Naive B cell (primary cell): ENCODE data around the gene CTIF. TPM values are rescaled to one million over a fixed set of nuclear protein-coding genes. Genes with fewer than 3 reads are reported as not detected.

ENCODE experiments used
- ATAC-seq, 2 donors: fragments of 150-1000 bp; cut with Tn5 transposase; 2 replicates each; pipeline ENCODE4 v1.10.0; 2021; ENCODE audit warnings: low read depth in 2 of 2, mild to moderate bottlenecking in 2 of 2, moderate library complexity in 2 of 2
- DNase-seq: peaks from one replicate; pipeline ENCODE4 v3.0.0; 2022
- H3K27ac Mint-ChIP-seq, 6 donors: one replicate each; pipeline ENCODE4 v1.8.0; 2020 to 2022; ENCODE audit warnings: mild to moderate bottlenecking in 6 of 6, mixed read lengths in 6 of 6, moderate library complexity in 5 of 6, inconsistent platforms in 2 of 6
- H3K27me3 Mint-ChIP-seq, 3 donors: one replicate each; pipeline ENCODE4 v1.8.0; 2021 to 2022; ENCODE audit warnings: mixed read lengths in 3 of 3, mild to moderate bottlenecking in 1 of 3
- H3K36me3 Mint-ChIP-seq, 2 donors: one replicate each; pipeline ENCODE4 v1.8.0; 2020 to 2022; ENCODE audit warnings: mixed read lengths in 2 of 2, inconsistent platforms in 1 of 2, mild to moderate bottlenecking in 1 of 2
- H3K4me1 Mint-ChIP-seq, 3 donors: one replicate each; pipeline ENCODE4 v1.8.0; 2020 to 2022; ENCODE audit warnings: mixed read lengths in 3 of 3, inconsistent platforms in 1 of 3, mild to moderate bottlenecking in 1 of 3, moderate library complexity in 1 of 3
- H3K4me3 Mint-ChIP-seq, 8 donors: one replicate each; pipeline ENCODE4 v1.8.0; 2020 to 2022; ENCODE audit warnings: mild to moderate bottlenecking in 8 of 8, mixed read lengths in 8 of 8, moderate library complexity in 8 of 8, inconsistent platforms in 2 of 8
- H3K9me3 Mint-ChIP-seq, 7 donors: one replicate each; pipeline ENCODE4 v1.8.0; 2020 to 2022; ENCODE audit warnings: mixed read lengths in 7 of 7, mild to moderate bottlenecking in 5 of 7, inconsistent platforms in 2 of 7, moderate library complexity in 1 of 7
- polyA plus RNA-seq, 6 donors: library from polyadenylated mRNA; unstranded; fragments of 300-500 nt; fragmentation: Illumina TruSeq; gene quantifications; one replicate each; pipeline ENCODE4 v1.2.3, GENCODE V29; 2021; ENCODE audit warnings: low read depth in 6 of 6

Gene CTIF
- polyA plus RNA-seq, 6 donors from 2014 or later = 0.29 to 1.1 (median 0.66) TPM; not detected in 2

DNA sequence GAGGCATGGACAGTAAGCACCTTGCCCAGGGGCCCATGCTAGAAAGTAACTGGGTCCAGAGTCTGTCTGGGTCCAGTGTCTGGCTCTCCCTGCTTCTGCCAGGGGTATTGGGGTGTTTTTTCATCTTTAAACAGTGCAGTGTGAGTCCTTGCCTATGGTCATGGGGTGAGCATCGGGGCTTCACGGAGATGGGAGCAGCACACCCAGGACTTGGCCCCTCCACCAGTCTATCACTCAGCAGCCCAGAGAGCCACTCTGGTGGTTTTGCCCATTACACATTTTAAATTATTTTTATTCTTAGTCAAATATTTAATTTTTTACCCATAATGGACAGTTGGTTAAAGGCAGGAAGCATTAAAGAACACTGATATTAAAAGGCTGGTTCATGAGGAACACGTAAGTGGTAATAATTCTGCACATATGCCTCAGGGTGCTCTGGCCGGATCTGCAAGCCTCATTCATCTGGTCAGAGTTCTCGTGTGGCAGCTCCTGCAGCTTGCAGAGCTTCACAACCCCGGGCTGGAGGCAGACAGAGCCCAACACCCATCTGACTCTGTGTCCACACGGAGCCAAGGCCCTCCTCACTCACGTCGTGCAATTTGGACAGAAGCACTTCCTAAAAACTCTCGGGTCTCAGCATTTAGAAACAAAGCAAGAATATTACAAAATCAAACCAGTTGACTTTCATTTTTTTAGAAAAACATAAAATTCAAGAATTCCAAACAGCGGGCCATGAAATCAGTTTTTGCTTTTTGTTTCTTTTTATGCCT lies 204.1 kb downstream of the CTIF start:
- H3K36me3 Mint-ChIP-seq = no peaks in the 10 kb centered on the region
- H3K4me1 Mint-ChIP-seq = no peaks in the 10 kb centered on the region
- peak overlapping the region in 1 of 8 donors; percentile 66 for H3K4me3 Mint-ChIP-seq
- H3K27ac Mint-ChIP-seq = no peak overlapping the region
- no peak for DNase-seq
- H3K9me3 Mint-ChIP-seq = no peaks in the 10 kb centered on the region
- no peak for ATAC-seq
- no peaks in the 10 kb centered on the region for H3K27me3 Mint-ChIP-seq

DNA sequence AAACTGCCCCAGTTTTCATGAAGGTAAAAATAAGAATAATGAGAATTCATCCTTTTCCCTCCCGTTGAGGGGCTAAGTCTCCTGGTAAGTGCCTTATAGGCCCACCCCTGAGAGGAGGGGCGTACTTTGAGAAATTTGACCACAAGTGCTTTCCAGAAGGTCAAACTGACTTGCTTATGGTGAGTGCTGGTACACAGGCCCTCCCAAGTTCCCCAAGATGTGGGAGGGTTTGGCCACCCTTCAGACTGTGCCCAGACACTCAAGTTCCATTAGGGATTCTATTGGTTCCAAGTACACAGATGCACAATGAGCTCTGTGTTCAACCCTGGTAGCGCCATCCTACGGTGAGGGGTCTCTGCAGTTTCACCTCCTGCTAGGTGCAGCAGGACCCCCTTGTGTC lies 205.1 kb downstream of the CTIF start:
- no peaks in the 10 kb centered on the region for H3K27me3 Mint-ChIP-seq
- no peak overlapping the region for H3K4me3 Mint-ChIP-seq
- peak overlapping the region in 1 of 6 donors; percentile 21 for H3K27ac Mint-ChIP-seq
- no peaks in the 10 kb centered on the region for H3K4me1 Mint-ChIP-seq
- H3K36me3 Mint-ChIP-seq = no peaks in the 10 kb centered on the region
- ATAC-seq = no peak
- H3K9me3 Mint-ChIP-seq = no peaks in the 10 kb centered on the region
- DNase-seq = no peak

DNA sequence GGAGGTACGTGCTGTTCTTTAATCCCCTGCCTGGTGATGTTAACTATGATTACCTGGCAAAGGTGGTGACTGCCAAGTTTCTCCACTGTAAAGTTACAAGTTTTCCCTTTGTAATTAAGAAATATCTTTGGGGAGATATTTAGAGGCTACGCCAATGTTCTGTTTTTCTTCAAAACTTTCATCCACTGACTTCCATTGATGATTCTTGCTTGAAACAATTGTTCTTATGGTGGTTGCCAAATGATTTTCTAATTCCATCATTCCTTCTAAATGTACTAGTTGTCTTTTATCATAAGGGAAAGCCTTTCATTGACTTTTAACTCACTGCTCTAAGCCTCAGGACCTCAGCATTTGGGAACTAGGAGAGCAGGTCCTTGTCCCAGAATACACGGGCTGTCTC lies 206.5 kb downstream of the CTIF start:
- Mint-ChIP-seq H3K4me3 (no peak overlapping the region), H3K27me3 (no peaks in the 10 kb centered on the region), H3K9me3 (no peaks in the 10 kb centered on the region), H3K4me1 (no peaks in the 10 kb centered on the region), H3K36me3 (no peaks in the 10 kb centered on the region), H3K27ac (no peak overlapping the region)
- no peak for ATAC-seq
- no peak for DNase-seq

DNA sequence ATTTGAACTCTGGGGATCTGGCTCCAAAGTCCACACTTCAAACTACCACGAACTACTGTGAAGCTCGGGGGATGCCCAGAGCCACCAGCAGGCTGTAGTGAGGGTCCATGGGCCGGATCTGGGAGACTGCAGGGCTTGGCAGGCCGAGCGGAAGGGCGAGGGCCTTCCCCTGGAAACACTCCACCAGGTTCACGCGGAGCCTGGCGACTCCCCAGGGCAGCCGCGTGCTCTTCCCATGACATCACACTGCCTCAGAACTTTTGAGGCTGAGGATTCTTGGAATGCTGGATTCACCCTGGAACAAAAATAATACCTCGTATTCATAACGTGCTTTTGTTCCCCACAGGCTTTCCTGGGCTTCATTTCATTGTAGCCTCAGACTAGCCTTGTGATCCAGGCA lies 210.9 kb downstream of the CTIF start:
- Mint-ChIP-seq H3K4me3 (no peak overlapping the region), H3K27ac (no peak overlapping the region), H3K27me3 (no peaks in the 10 kb centered on the region), H3K36me3 (no peaks in the 10 kb centered on the region), H3K4me1 (peaks cover 0 to 3% (median 2%) of the 10 kb centered on the region in 3 donors), H3K9me3 (no peaks in the 10 kb centered on the region)
- DNase-seq = no peak
- ATAC-seq = no peak

DNA sequence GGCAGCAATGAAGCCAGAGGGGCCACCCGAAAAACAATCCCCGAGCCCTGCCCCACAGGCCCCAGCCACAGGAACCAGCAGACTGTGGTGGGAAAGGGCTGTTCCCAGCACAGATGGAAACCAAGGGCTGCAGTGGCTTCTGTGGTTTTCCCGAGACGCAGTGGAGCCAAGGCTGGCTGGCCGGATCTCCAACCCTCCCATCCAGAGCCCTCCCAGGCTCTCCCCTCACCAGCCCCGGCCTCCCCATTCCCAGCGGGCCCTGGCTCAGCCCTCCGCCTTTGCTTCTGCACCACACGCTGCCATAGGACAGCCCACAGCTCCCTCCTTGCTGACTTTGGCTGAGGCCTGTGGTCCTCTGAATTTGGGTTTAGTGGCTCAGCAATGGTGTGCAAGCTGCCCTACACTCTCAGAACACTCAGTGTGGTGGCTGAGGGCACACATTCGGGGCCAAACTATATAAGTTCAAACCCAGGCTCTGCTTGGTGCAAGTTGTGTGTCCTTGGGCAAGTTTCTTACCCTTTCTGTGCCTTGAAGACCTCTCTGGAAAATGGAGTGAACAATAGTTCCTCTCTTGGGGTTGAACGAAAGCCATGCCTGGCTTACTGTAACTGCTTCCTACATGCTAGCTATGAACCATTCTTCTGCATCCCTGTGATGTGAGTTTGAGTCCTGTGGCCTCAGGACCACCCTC lies 211.8 kb downstream of the CTIF start:
- DNase-seq = no peak
- H3K36me3 Mint-ChIP-seq = no peaks in the 10 kb centered on the region

DNA sequence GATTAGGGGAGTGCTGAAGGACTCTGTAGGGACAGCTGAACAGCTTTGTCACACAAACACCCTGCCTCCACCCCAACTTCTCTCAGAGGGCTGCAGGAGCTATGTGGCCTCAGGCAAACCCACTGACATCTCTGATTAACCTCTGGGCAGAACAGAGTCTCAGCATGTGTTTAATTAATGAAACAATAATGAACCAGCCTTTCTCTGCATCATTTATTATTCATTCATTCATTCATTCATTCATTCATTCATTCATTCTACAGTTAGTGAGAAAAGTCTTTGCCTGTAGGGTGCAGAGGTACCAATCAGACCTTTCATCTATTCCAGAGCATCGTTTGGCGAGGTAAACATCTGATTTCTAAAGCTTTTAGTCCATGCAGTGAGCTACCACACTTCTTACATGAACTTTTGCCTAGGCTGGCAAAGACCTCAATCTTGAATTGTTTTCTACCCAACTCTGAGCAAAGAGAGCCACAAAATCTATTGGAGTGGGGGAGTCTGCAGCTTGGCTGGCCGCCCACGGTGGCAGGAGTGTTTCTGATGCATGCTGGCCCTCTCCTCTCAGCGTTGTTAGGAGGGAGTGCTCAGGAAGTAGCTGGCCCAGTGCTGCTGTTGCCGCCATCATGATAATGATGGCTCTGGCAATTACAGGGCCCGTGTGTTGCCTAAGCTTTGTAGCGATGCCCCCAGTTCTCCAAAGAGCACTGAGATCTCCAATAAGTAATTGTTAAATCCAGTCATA lies 213.1 kb downstream of the CTIF start:
- H3K36me3 Mint-ChIP-seq = no peaks in the 10 kb centered on the region
- H3K27ac Mint-ChIP-seq = no peak overlapping the region
- peaks cover 0 to 4% (median 0%) of the 10 kb centered on the region in 7 donors for H3K9me3 Mint-ChIP-seq
- ATAC-seq = no peak
- no peak overlapping the region for H3K4me3 Mint-ChIP-seq
- H3K27me3 Mint-ChIP-seq = no peaks in the 10 kb centered on the region
- H3K4me1 Mint-ChIP-seq = peaks cover 0 to 8% (median 8%) of the 10 kb centered on the region in 3 donors
- no peak for DNase-seq

More for the DNA sequence above, 211.8 kb downstream of the CTIF start:
- Mint-ChIP-seq H3K4me3 (no peak overlapping the region), H3K9me3 (peaks cover 0 to 4% (median 0%) of the 10 kb centered on the region in 7 donors), H3K27ac (peak overlapping the region in 1 of 6 donors; percentile 26), H3K27me3 (no peaks in the 10 kb centered on the region), H3K4me1 (peaks cover 0 to 8% (median 8%) of the 10 kb centered on the region in 3 donors)
- ATAC-seq = no peak

DNA sequence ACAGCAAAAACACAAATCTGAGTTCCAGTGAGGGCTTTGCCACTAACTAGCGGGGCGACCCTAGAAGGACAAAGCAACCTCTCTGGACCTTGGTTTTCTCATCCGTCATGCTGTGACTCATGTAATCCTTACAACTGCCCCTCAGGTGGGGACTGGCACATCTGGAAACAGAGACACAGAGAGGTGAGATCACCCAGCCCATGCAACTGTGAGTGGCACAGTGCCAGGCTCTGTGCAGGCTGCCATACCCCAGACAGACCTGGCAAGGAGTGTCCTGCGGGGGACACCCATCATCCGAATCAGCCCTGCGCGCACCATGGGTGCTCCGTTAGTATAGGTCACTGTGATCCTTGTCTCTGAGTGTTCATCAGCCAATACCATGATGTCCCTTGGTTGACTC lies 213.6 kb downstream of the CTIF start:
- H3K4me3 Mint-ChIP-seq = no peak overlapping the region
- H3K27me3 Mint-ChIP-seq = no peaks in the 10 kb centered on the region
- H3K36me3 Mint-ChIP-seq = no peaks in the 10 kb centered on the region
- ATAC-seq = no peak
- H3K4me1 Mint-ChIP-seq = peaks cover 0 to 8% (median 8%) of the 10 kb centered on the region in 3 donors
- H3K27ac Mint-ChIP-seq = no peak overlapping the region
- DNase-seq = no peak
- peaks cover 0 to 4% (median 0%) of the 10 kb centered on the region in 7 donors for H3K9me3 Mint-ChIP-seq

DNA sequence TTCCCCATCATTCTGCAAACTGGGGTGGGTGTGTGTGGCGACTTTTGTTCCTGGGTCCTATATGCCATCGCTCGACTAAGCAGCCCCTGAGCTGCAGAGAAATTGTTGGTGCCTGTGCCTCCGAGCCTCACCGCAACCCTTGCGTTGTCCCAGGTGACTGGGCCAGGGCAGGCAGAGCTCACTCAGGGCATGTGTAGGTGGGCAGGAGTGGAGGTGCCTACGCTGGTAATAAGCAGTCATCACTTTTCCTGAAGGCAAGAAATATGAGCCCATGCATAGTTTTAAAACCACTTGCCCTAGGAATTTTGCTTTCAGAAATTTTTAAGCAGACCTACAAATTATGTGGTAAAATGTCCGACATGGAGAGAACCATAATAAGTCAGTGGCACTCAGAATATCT lies 214.1 kb downstream of the CTIF start:
- ATAC-seq = no peak
- H3K9me3 Mint-ChIP-seq = peaks cover 0 to 4% (median 0%) of the 10 kb centered on the region in 7 donors
- no peaks in the 10 kb centered on the region for H3K27me3 Mint-ChIP-seq

DNA sequence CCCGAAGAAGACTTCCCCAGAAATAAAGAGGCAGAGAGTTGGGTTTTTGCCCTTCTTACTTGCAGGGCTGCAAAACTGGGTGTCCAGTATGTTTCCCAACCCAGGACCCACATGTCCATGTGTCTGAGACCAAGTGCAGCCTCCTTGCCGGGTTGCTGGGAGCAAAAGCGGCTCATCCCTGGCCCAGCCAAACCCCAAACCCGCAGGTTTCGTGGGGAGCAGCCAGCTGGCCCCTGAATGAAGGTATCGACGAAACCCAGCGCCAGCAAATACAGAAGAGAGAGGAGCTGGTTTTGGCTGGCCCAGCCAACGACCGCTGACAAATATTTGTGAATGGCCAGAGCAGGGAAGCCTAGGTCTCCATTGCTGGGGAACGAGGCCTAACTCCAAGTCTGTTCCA lies 214.9 kb downstream of the CTIF start:
- no peak overlapping the region for H3K4me3 Mint-ChIP-seq
- H3K9me3 Mint-ChIP-seq = peaks cover 0 to 4% (median 0%) of the 10 kb centered on the region in 7 donors
- peaks cover 0 to 8% (median 8%) of the 10 kb centered on the region in 3 donors for H3K4me1 Mint-ChIP-seq
- H3K27me3 Mint-ChIP-seq = no peaks in the 10 kb centered on the region
- H3K27ac Mint-ChIP-seq = no peak overlapping the region
- no peaks in the 10 kb centered on the region for H3K36me3 Mint-ChIP-seq
- DNase-seq = no peak
- no peak for ATAC-seq

More for the DNA sequence above, 214.1 kb downstream of the CTIF start:
- no peak for DNase-seq
- no peak overlapping the region for H3K4me3 Mint-ChIP-seq
- peaks cover 0 to 8% (median 8%) of the 10 kb centered on the region in 3 donors for H3K4me1 Mint-ChIP-seq
- no peaks in the 10 kb centered on the region for H3K36me3 Mint-ChIP-seq
- peak overlapping the region in 1 of 6 donors; percentile 7 for H3K27ac Mint-ChIP-seq

DNA sequence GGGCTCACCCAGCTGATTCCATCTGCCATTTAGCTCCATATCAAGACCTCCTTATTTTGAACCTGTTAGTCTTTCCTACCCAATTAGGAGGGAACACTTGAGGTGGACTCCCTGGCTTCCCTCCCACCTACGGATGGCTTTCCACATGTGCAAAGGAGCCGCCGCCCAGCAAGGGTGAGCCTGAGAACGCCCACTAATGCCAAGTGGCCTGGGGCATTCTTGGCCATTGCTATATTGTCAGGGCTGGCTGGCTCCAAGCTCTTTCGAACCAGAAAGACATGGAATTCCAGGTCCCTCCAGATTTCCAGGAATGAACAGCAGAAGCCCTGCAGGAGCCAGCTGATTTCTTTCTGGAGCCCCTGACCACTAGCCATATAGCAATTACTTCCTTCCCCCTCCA lies 215.7 kb downstream of the CTIF start:
- H3K9me3 Mint-ChIP-seq = peaks cover 0 to 4% (median 0%) of the 10 kb centered on the region in 7 donors
- DNase-seq (no peak), ATAC-seq (no peak)
- H3K4me1 Mint-ChIP-seq = peaks cover 0 to 8% (median 8%) of the 10 kb centered on the region in 3 donors
- no peaks in the 10 kb centered on the region for H3K36me3 Mint-ChIP-seq
- no peak overlapping the region for H3K4me3 Mint-ChIP-seq
- H3K27ac Mint-ChIP-seq = no peak overlapping the region
- no peaks in the 10 kb centered on the region for H3K27me3 Mint-ChIP-seq

DNA sequence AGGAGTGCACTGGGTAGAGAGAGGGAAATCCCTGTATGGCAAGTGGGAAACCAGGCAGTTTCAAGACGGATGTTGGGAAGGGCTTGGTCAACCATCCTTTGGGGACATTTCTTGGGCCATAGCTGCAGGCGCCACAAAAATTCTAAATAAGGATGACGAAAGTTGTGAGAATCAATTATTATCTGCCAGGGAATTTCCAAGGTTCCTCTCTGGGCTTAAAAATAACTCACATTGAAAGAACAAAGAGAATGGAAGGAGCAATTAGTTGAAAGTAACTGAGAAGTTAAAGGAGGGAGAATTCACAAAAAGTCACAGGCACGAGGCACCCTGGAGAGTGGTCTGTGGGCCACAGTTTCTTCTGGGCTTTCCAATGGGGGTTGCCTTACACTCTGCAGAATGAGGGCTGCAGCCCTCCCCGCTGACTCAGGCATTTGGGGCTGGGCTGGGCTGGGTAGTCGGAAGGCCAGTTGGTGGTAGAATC lies 216.2 kb downstream of the CTIF start:
- Mint-ChIP-seq H3K9me3 (peaks cover 0 to 4% (median 0%) of the 10 kb centered on the region in 7 donors), H3K4me1 (peaks cover 0 to 8% (median 8%) of the 10 kb centered on the region in 3 donors), H3K27me3 (no peaks in the 10 kb centered on the region), H3K27ac (no peak overlapping the region), H3K4me3 (no peak overlapping the region), H3K36me3 (no peaks in the 10 kb centered on the region)
- ATAC-seq (no peak), DNase-seq (no peak)

DNA sequence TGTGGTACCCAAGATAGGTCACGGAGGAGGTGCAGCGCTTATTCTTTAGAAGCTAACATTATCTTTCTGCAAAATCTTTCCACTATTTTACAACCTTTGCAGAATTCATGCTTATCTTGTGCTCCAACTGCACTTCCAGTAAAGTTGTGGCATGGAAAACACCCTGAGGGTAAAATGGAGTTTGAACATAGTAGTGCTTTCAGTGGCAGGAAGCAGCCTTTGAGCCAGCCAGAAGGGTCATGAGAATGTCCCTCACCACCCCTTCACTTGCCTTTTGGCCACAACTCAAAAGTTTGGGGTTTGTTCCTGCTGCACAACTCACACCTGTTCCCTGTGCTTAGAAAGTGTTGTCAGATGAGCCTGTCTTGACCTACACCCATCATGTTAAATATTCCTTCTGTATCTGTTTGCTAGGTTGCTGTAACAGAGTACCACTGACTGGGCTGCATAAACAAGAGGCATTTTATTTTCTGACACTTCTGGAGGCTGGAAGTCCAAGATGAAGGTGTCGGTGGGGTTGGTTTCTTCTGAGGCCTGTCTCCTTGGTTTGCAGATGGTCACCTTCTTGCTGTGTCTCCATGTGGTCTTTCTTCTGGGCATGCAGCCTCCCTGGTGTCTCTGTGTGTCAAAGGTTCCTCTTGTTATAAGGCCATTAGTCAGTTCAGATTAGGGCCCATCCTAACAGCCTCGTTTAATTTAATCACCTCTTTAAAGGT lies 217.8 kb downstream of the CTIF start:
- H3K4me3 Mint-ChIP-seq = no peak overlapping the region
- no peaks in the 10 kb centered on the region for H3K27me3 Mint-ChIP-seq
- no peak overlapping the region for H3K27ac Mint-ChIP-seq
- H3K4me1 Mint-ChIP-seq = peaks cover 0 to 6% (median 5%) of the 10 kb centered on the region in 3 donors
- H3K36me3 Mint-ChIP-seq = peaks cover 0 to 5% of the 10 kb centered on the region in 2 donors
- peaks cover 0 to 4% (median 0%) of the 10 kb centered on the region in 7 donors for H3K9me3 Mint-ChIP-seq
- ATAC-seq (no peak), DNase-seq (no peak)

DNA sequence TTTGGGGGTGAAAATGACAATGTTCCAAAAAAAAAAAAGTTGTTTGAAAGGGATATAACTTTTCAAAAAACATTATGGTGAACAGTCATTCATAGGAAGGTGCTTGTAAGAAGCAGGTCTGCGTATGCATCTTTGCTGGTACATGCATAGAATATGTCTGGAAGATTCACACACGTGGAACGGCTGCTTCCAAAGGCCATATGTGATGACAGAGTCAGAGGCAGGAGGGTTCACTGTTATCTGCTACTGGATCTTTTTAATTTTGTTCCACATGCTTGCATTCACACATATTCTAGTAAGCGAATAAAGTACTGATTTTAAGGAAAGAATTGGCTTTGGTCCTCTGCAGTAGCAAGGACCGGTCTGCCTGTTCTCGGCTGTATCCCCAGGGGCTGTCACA lies 218.5 kb downstream of the CTIF start:
- ATAC-seq (no peak), DNase-seq (no peak)
- H3K4me3 Mint-ChIP-seq = no peak overlapping the region
- H3K9me3 Mint-ChIP-seq = peaks cover 0 to 4% (median 0%) of the 10 kb centered on the region in 7 donors
- H3K4me1 Mint-ChIP-seq = peaks cover 0 to 6% (median 5%) of the 10 kb centered on the region in 3 donors
- H3K36me3 Mint-ChIP-seq = peaks cover 4 to 5% of the 10 kb centered on the region in 2 donors
- H3K27ac Mint-ChIP-seq = no peak overlapping the region
- no peaks in the 10 kb centered on the region for H3K27me3 Mint-ChIP-seq
